Uterus (tissue), 2 donors: ENCODE measurements around the gene GIT2.

Experiments
- CTCF ChIP-seq, 4 experiments: fragments of 200-600 bp in 2 of 4; fragments of 450-650 bp in 2 of 4; sonication (generic) in 2 of 4; IDR thresholded peaks; one replicate each; pipeline ENCODE4 v1.5.1; 2016 to 2019; ENCODE audit warnings: antibody characterized with exemption in 4 of 4, mild to moderate bottlenecking in 2 of 4, moderate library complexity in 1 of 4
- POLR2A ChIP-seq, 2 donors: fragments of 450-650 bp; IDR thresholded peaks; one replicate each; pipeline ENCODE4 v1.6.1; 2016; ENCODE audit warnings: antibody characterized with exemption in 2 of 2, mild to moderate bottlenecking in 1 of 2, moderate library complexity in 1 of 2

DNA sequence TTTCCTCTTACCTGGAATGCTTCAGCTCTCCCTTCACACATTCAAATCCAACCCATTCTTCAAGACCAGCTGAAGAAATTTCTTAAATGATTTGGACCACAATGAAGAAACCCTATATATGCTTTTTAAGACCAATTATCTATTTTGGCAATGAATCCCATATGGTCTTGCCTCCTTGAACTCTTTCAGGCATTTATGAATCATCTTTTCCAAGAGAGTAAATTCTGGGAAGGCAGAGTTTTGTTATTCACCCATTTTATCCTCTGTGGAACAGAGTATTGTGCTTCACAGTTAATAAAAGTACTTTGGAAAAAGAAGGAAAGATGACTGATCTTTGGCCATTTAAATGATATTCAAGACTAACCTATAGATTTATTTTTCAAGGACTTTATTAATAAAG lies 14.0 kb downstream of the GIT2 start:
- TF ChIP-seq CTCF (IDR thresholded peaks at IDR 0.05) (no peak), POLR2A (IDR thresholded peaks at IDR 0.05) (no peak)
